GM18861 (cell line): ENCODE results near the gene PGPEP1.
A peak's percentile ranks its signal among the peaks of the same experiment; 100 is the strongest.
"Not testable (repeated sequence)": the region's sequence is repeated elsewhere in the genome, so short reads cannot be mapped to it uniquely, and the experiment has no call there.

Experiments
- ATAC-seq: cut with Tn5 transposase; IDR thresholded peaks from one replicate; pipeline ENCODE4 v1.9.1; 2021; ENCODE audit not compliant: unreplicated experiment

Gene PGPEP1

GRCh38 chr19:18308051-18308947 is 32.1 kb upstream of the PGPEP1 start:
- ATAC-seq = no peak

- ATAC-seq = no peak
Observed at GRCh38 chr19:18308948-18309325, 31.5 kb upstream of the PGPEP1 start.

GRCh38 chr19:18309525-18310064 is 30.8 kb upstream of the PGPEP1 start:
- ATAC-seq = no peak

GRCh38 chr19:18310118-18310909 is 30.1 kb upstream of the PGPEP1 start:
- ATAC-seq = no peak

GRCh38 chr19:18310966-18311365 is 29.4 kb upstream of the PGPEP1 start:
- no peak for ATAC-seq

GRCh38 chr19:18311502-18312091 is 28.8 kb upstream of the PGPEP1 start:
- no peak for ATAC-seq

- no peak for ATAC-seq
Observed at GRCh38 chr19:18312092-18312534, 28.3 kb upstream of the PGPEP1 start.

GRCh38 chr19:18313398-18313797 is 27.0 kb upstream of the PGPEP1 start:
- ATAC-seq = no peak

- no peak for ATAC-seq
Observed at GRCh38 chr19:18317961-18318800, 22.2 kb upstream of the PGPEP1 start.

GRCh38 chr19:18319591-18320135 is 20.7 kb upstream of the PGPEP1 start:
- no peak for ATAC-seq

- no peak for ATAC-seq
Observed at GRCh38 chr19:18320865-18321733, 19.3 kb upstream of the PGPEP1 start.

- ATAC-seq = no peak
Observed at GRCh38 chr19:18321734-18322102, 18.7 kb upstream of the PGPEP1 start.

- no peak for ATAC-seq
Observed at GRCh38 chr19:18322318-18322758, 18.1 kb upstream of the PGPEP1 start.

GRCh38 chr19:18322759-18323460 is 17.5 kb upstream of the PGPEP1 start, which contains the start of gene LSM4:
LSM4 (minus strand) TSS chr19:18323076; CDS start chr19:18323020, 56 bp downstream.
- peak; percentile 84 for ATAC-seq

GRCh38 chr19:18324373-18324731 is 16.0 kb upstream of the PGPEP1 start:
- ATAC-seq = not testable (repeated sequence)

- no peak for ATAC-seq
Observed at GRCh38 chr19:18326772-18327171, 13.6 kb upstream of the PGPEP1 start.

- peak; percentile 81 for ATAC-seq
Observed at GRCh38 chr19:18328340-18329034, 11.9 kb upstream of the PGPEP1 start.

- ATAC-seq = no peak
Observed at GRCh38 chr19:18329035-18329376, 11.4 kb upstream of the PGPEP1 start.
